GM12874 (cell line): Measurements from ENCODE around the gene CCDC197.

Experiments used
- TF ChIP-seq, protein P1 (sequence below): IDR thresholded peaks from 2 replicates; pipeline ENCODE4 v1.5.1; 2011; ENCODE audit warnings: low read depth, mild to moderate bottlenecking, control low read depth, low read length, moderate library complexity; ENCODE audit not compliant: insufficient read depth

The CCDC197 gene

DNA sequence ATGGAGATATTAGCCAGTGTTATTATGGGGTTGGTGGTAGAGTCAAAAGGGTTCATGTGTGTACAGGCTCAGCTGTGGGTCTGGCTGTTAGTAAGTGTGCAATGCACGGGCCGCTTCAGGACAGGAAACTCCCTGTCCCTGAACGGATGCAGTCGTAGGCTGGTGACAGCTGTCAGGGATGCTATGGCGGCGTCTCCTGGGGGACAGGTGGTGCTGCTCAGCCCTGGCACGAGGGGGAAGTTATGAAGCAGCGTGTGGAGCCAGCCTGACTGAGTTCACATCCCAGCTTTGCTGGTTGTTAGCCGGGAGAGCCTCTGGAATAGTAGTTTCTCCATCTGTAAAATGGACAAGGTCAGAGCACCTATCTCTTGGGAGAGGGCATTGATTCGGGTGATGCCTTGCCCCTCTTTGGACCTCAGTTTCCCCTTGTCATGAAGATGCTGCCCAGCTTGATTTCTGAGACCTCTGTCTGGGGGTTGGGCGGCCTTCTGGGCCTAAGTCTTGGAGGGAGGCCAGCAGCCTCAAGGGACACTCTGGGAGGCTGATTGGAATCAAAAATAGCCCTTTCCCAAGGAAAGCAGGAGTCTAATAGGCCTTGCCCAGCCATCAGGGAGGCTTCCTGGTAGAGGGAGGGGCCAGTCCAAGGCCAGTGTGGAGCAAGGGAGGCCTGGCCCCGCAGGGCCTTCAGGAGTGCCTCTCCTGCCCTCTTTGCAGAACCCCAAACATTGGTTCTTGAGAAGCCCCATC is 27.8 kb upstream of the CCDC197 start:
- TF ChIP-seq, protein P1, sequence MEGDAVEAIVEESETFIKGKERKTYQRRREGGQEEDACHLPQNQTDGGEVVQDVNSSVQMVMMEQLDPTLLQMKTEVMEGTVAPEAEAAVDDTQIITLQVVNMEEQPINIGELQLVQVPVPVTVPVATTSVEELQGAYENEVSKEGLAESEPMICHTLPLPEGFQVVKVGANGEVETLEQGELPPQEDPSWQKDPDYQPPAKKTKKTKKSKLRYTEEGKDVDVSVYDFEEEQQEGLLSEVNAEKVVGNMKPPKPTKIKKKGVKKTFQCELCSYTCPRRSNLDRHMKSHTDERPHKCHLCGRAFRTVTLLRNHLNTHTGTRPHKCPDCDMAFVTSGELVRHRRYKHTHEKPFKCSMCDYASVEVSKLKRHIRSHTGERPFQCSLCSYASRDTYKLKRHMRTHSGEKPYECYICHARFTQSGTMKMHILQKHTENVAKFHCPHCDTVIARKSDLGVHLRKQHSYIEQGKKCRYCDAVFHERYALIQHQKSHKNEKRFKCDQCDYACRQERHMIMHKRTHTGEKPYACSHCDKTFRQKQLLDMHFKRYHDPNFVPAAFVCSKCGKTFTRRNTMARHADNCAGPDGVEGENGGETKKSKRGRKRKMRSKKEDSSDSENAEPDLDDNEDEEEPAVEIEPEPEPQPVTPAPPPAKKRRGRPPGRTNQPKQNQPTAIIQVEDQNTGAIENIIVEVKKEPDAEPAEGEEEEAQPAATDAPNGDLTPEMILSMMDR: no peak

DNA sequence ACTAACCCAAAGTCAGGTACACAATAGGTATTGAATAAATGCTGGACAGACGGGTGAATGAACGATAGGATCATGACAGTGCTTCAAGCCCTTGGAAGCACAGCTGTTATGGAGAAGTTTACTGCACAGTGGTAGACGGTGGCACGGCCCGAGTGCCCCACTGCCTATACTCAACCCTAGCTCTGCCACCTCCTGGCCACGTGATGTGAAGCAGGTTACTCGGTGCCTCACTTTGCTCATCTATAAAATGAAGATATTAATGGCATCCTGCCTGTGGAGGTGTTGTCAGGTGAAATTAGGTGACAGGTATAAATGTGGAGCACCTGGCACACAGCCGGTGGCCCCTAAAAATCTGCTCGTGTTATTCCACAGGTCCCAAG is 26.5 kb upstream of the CCDC197 start:
- TF ChIP-seq, protein P1: peak; percentile 53; the same call in 1 of the 2 replicates

DNA sequence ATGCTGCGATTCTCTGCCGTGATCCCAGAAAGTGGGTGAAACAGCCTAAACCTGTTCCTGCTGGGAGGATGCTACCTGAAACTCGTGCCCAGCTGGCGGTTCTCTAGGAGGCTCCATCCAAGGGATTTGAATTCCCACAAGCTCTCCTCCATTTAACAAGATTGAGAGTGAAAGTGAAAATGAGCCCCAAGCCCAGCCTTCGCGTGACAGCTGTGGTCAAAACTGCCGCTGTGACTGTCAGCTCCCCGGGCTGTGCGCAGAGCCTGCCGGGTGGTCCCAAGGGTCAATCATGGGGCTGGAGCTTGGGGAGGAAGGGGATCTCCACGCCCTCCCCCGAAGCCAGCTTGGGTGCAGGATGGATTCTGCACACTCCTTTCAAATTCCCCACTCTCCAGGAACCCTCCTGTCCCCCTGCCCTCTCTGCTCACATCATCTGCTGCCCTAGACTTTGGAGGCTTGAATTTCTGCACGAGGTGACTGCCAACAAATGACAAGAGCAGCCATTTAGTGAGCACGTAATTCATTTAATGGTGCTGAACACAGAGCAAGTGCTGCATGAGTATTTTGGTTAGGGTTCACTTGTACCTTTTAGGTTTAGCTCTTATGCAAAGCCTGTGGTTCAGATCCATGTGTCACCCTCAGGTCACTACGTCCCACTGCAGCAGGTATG is 26.0 kb upstream of the CCDC197 start:
- TF ChIP-seq, protein P1: no peak

DNA sequence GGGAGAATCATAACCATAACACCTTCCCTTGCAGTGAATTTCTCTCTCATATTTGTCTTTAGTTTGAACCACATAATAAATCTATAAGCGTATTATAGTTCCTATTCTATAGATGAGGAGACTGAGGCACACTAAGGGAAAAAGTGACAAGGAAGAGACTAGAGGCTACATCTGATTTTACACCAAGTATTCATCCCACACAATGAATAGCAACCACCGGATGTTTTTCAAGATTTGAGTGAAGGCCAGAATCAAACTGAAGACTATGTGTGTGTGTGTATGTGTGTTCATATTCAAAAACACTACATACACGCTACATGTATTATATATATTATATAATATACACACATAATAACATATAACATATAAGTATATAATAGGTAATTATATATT is 25.5 kb upstream of the CCDC197 start:
- TF ChIP-seq, protein P1: no peak

DNA sequence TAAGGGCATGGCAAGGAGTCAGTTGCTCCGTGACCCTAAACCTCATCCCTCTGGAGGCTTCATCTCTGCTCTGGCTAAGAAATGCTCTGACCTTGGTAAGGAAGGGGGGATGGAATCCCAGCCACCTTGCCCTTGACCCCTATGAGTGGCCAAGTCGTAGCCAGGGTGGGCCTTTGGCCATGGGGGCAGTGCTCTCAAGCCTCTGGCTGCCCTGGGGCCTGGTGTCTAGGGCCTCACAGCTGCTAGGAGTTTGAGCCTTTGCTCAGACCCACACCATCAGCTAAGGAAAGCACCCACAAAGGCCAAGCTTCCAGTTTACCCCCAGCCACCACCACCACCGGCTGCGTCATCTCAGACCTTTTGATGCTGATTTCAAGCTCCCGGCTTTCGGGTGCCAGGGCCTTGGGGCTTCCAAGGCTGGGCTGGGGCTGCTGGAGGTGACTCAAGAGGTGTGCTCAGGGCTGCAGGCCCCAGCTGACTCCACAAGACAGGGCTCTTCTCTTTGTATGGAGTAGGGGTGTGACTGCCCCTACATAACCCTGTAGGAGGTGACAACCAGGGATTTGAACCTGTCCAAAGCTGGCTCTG is 24.4 kb upstream of the CCDC197 start:
- TF ChIP-seq, protein P1: no peak

DNA sequence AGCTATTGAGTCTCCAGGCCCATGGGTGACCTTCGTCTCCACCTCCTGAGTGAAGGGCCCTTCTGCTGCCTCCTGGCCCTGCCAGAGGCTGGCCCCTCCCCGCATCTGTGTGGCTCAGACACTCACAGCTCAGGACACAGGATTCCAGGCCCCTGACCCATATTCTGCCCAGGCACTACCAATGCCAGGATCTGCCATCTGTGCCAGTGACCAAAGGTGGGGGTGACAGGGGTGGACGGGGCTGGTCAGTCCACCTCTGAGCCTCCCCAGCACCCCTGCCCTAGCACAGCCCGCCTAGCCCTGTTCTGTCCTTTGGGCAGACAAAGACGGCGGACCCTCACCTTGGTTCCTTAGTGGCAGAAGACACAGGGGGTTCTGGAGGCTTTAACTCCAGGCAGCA is 23.5 kb upstream of the CCDC197 start:
- TF ChIP-seq, protein P1: no peak

DNA sequence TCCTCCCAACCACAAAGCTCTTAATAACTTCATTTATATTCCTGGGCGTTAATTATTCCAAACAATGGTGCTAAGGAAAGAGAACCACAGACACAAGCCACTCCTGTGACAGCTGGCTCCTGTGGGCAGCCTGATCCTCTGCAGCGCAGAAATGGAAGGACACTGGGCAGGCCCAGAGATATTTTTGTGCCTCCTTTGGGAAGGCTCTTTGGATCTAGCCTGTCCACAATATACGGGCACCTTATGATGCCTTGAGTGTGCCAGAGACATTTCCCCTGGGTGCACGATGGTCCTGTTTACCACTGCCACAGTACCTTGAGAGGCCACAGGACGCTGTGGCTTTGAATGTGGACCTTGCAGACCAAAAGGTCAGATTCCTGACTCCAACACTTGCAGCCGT is 22.8 kb upstream of the CCDC197 start:
- TF ChIP-seq, protein P1: no peak
